ENCODE measurements around the gene MALSU1. TPM values are rescaled to one million over a fixed set of nuclear protein-coding genes. Genes with fewer than 3 reads are reported as not detected.

MALSU1 gene
- total and polyA plus RNA-seq, 2 of the 13 experiments (the other 11 are each of a cell fraction or from before 2014, with no cell fraction given): 72.0 to 141 TPM

DNA sequence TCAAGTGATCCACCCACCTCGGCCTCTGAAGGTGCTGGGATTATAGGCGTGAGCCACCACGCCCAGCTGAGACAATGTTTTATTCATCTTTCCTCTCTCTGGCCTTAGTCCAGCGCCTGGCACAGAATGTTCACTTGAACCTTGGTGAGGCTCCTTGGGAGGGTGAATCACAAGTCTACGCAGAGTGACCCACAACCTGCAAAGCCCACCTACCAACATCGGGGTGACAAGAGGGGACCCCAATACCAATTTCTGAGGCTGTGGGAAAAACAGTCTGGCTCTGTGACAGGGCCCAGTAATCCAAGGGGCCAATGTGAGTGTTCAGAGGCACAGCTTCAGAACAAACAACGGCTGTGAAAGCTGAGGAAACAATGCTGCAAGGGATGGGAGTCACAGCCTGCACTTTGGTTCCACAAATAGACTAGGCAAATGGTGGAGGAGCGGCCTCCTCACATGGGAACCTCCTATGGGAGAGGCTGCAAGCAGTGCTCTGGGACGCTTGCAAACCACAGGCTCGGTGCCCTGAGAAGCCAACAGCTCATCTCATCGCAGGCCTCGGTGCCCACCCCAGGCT is 5.6 kb upstream of the MALSU1 start (continued):
- TF ChIP-seq, protein P1, sequence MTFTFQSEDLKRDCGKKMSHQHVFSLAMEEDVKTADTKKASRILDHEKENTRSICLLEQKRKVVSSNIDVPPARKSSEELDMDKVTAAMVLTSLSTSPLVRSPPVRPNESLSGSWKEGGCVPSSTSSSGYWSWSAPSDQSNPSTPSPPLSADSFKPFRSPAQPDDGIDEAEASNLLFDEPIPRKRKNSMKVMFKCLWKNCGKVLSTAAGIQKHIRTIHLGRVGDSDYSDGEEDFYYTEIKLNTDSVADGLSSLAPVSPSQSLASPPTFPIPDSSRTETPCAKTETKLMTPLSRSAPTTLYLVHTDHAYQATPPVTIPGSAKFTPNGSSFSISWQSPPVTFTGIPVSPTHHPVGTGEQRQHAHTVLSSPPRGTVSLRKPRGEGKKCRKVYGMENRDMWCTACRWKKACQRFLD (CRISPR knock-in tag; IDR thresholded peaks at IDR 0.05; ENCODE audit: borderline replicate concordance): no peak
- TF ChIP-seq MBNL3 (CRISPR knock-in tag; conservative IDR thresholded peaks at IDR 0.05) (no peak), ZNF549 (CRISPR knock-in tag; IDR thresholded peaks at IDR 0.05) (no peak), REL (CRISPR knock-in tag; conservative IDR thresholded peaks at IDR 0.05) (no peak), ZZZ3 (CRISPR knock-in tag; IDR thresholded peaks at IDR 0.05; ENCODE audit: borderline replicate concordance) (no peak), ZNF367 (CRISPR knock-in tag; IDR thresholded peaks at IDR 0.05; ENCODE audit: borderline replicate concordance) (no peak), FOXC1 (CRISPR knock-in tag; IDR thresholded peaks at IDR 0.05; ENCODE audit: borderline replicate concordance) (no peak), ARNTL (CRISPR knock-in tag; IDR thresholded peaks at IDR 0.05) (peak; percentile 44; the same call in 1 of the 2 replicates), ZNF709 (CRISPR knock-in tag; IDR thresholded peaks at IDR 0.05) (no peak), ZFP36L2 (CRISPR knock-in tag; IDR thresholded peaks at IDR 0.05) (no peak), RAD21 (CRISPR knock-in tag; IDR thresholded peaks at IDR 0.05) (peak; percentile 42; the same call in 1 of the 2 replicates), ZNF251 (CRISPR knock-in tag; IDR thresholded peaks at IDR 0.05) (no peak), CHD4 (IDR thresholded peaks at IDR 0.05; ENCODE audit: borderline replicate concordance, low read length) (peak; percentile 94), PRMT3 (CRISPR knock-in tag; IDR thresholded peaks at IDR 0.05; ENCODE audit: borderline replicate concordance, low read depth) (no peak), U2AF1 (optimal IDR thresholded peaks at IDR 0.05; ENCODE audit: low read depth, low read length) (peak; percentile 61), ZNF326 (CRISPR knock-in tag; IDR thresholded peaks at IDR 0.05; ENCODE audit: borderline replicate concordance) (no peak), ZNF891 (CRISPR knock-in tag; IDR thresholded peaks at IDR 0.05) (no peak), TBP (CRISPR knock-in tag; IDR thresholded peaks at IDR 0.05) (no peak)
- TF ChIP-seq, protein P2, sequence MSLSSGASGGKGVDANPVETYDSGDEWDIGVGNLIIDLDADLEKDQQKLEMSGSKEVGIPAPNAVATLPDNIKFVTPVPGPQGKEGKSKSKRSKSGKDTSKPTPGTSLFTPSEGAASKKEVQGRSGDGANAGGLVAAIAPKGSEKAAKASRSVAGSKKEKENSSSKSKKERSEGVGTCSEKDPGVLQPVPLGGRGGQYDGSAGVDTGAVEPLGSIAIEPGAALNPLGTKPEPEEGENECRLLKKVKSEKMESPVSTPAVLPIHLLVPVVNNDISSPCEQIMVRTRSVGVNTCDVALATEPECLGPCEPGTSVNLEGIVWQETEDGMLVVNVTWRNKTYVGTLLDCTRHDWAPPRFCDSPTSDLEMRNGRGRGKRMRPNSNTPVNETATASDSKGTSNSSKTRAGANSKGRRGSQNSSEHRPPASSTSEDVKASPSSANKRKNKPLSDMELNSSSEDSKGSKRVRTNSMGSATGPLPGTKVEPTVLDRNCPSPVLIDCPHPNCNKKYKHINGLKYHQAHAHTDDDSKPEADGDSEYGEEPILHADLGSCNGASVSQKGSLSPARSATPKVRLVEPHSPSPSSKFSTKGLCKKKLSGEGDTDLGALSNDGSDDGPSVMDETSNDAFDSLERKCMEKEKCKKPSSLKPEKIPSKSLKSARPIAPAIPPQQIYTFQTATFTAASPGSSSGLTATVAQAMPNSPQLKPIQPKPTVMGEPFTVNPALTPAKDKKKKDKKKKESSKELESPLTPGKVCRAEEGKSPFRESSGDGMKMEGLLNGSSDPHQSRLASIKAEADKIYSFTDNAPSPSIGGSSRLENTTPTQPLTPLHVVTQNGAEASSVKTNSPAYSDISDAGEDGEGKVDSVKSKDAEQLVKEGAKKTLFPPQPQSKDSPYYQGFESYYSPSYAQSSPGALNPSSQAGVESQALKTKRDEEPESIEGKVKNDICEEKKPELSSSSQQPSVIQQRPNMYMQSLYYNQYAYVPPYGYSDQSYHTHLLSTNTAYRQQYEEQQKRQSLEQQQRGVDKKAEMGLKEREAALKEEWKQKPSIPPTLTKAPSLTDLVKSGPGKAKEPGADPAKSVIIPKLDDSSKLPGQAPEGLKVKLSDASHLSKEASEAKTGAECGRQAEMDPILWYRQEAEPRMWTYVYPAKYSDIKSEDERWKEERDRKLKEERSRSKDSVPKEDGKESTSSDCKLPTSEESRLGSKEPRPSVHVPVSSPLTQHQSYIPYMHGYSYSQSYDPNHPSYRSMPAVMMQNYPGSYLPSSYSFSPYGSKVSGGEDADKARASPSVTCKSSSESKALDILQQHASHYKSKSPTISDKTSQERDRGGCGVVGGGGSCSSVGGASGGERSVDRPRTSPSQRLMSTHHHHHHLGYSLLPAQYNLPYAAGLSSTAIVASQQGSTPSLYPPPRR (CRISPR knock-in tag; IDR thresholded peaks at IDR 0.05; ENCODE audit: borderline replicate concordance): peak; percentile 81; the same call in 1 of the 2 replicates
- TF ChIP-seq, protein P3, sequence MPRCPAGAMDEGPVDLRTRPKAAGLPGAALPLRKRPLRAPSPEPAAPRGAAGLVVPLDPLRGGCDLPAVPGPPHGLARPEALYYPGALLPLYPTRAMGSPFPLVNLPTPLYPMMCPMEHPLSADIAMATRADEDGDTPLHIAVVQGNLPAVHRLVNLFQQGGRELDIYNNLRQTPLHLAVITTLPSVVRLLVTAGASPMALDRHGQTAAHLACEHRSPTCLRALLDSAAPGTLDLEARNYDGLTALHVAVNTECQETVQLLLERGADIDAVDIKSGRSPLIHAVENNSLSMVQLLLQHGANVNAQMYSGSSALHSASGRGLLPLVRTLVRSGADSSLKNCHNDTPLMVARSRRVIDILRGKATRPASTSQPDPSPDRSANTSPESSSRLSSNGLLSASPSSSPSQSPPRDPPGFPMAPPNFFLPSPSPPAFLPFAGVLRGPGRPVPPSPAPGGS (CRISPR knock-in tag; IDR thresholded peaks at IDR 0.05): 0 out of 2 replicates have a peak, but pooled peaks have one; percentile 28
- TF ChIP-seq, protein P4, sequence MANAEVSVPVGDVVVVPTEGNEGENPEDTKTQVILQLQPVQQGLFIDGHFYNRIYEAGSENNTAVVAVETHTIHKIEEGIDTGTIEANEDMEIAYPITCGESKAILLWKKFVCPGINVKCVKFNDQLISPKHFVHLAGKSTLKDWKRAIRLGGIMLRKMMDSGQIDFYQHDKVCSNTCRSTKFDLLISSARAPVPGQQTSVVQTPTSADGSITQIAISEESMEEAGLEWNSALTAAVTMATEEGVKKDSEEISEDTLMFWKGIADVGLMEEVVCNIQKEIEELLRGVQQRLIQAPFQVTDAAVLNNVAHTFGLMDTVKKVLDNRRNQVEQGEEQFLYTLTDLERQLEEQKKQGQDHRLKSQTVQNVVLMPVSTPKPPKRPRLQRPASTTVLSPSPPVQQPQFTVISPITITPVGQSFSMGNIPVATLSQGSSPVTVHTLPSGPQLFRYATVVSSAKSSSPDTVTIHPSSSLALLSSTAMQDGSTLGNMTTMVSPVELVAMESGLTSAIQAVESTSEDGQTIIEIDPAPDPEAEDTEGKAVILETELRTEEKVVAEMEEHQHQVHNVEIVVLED (CRISPR knock-in tag; IDR thresholded peaks at IDR 0.05; ENCODE audit: borderline replicate concordance): peak; percentile 16; the same call in 1 of the 2 replicates
